ENCODE results near the gene LEPROT. TPM values are rescaled to one million over a fixed set of nuclear protein-coding genes. Genes with fewer than 3 reads are reported as not detected.

Gene LEPROT
- total and polyA plus RNA-seq, 2 experiments from 2014 or later: 22.9 to 24.9 TPM

DNA sequence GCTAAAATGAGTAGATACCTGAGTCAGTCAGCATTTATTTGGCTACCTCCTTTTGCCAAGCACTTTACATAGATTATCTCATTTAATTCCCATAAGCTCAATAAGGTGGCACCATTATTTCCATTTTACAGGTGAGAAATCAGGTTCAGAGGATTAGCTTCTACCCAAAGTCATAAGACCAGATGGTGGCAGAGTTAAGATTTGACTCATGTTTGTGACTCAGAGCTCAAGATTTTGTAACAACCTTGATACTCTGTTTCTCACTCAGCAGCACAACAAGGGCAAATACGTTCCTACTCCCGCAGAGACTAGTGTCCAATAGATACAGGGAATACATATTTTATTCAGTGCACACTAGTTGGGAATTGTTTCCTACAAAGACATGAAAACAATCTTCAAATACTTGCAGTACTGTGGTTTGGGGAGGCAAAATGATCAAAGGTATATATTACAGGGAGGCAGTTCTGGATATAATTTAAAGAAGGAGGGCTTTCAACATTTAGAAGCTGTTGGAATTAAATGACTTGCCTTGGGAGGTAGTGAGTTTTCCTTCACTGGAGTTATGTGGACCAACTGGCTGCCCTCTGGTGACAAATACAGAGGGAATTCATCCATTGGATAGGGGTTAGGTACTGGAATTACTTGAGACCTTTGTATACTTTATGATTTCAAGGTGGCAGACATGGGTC is 3.6 kb downstream of the LEPROT start:
- TF ChIP-seq EZH2 (IDR thresholded peaks at IDR 0.05; ENCODE audit: low read depth, unreplicated experiment) (no peak), NANOG (IDR thresholded peaks at IDR 0.05; ENCODE audit: borderline replicate concordance) (no peak), JUNB (IDR thresholded peaks at IDR 0.05; ENCODE audit: unreplicated experiment) (no peak), POLR2AphosphoS5 (IDR thresholded peaks at IDR 0.05; ENCODE audit: low read depth) (no peak), REST (IDR thresholded peaks at IDR 0.05; ENCODE audit: unreplicated experiment) (no peak), EZH2phosphoT487 (IDR thresholded peaks at IDR 0.05; ENCODE audit: unreplicated experiment) (no peak), ZNF462 (CRISPR knock-in tag; IDR thresholded peaks at IDR 0.05) (no peak), ZNF114 (CRISPR knock-in tag; IDR thresholded peaks at IDR 0.05) (no peak), ZNF331 (CRISPR knock-in tag; IDR thresholded peaks at IDR 0.05; ENCODE audit: low read depth) (no peak), STAT1 (IDR thresholded peaks at IDR 0.05; ENCODE audit: unreplicated experiment) (no peak)
- TF ChIP-seq, protein P1, sequence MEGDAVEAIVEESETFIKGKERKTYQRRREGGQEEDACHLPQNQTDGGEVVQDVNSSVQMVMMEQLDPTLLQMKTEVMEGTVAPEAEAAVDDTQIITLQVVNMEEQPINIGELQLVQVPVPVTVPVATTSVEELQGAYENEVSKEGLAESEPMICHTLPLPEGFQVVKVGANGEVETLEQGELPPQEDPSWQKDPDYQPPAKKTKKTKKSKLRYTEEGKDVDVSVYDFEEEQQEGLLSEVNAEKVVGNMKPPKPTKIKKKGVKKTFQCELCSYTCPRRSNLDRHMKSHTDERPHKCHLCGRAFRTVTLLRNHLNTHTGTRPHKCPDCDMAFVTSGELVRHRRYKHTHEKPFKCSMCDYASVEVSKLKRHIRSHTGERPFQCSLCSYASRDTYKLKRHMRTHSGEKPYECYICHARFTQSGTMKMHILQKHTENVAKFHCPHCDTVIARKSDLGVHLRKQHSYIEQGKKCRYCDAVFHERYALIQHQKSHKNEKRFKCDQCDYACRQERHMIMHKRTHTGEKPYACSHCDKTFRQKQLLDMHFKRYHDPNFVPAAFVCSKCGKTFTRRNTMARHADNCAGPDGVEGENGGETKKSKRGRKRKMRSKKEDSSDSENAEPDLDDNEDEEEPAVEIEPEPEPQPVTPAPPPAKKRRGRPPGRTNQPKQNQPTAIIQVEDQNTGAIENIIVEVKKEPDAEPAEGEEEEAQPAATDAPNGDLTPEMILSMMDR (conservative IDR thresholded peaks at IDR 0.05; ENCODE audit: low read depth in 2 of 2): no peak
- H3K27ac ChIP-seq (ENCODE audit: low read depth): no peak overlapping the region; the same call in 1 of the 2 replicates
- no peaks in the 10 kb centered on the region for H3K27me3 ChIP-seq (ENCODE audit: insufficient read depth)
- no peaks in the 10 kb centered on the region for H4K20me1 ChIP-seq (replicated peaks; ENCODE audit: insufficient read depth)
- H3K79me2 ChIP-seq (replicated peaks; ENCODE audit: insufficient read depth): peaks cover 42% of the 10 kb centered on the region
- no peak overlapping the region for H3K4me3 Mint-ChIP-seq
- peaks cover 3% of the 10 kb centered on the region for H3K27me3 Mint-ChIP-seq (ENCODE audit: insufficient read depth, low read depth, poor library complexity)
- H3K4me2 ChIP-seq: no peak overlapping the region
- peaks cover 26% of the 10 kb centered on the region for H3K4me1 ChIP-seq (ENCODE audit: insufficient read depth)
- peaks cover 27% of the 10 kb centered on the region for H3K4me1 Mint-ChIP-seq
- no peak for DNase-seq (ENCODE audit: low spot score)
- no peak overlapping the region for H2AFZ ChIP-seq
- no peak overlapping the region; the same call in 1 of the 2 replicates for H3K27ac Mint-ChIP-seq
- H3K9me3 Mint-ChIP-seq: peaks cover 3% of the 10 kb centered on the region; the same call in 1 of the 3 replicates
- ATAC-seq: no peak
- H3K36me3 ChIP-seq (ENCODE audit: insufficient read depth): no peaks in the 10 kb centered on the region
- H3K9me2 ChIP-seq (ENCODE audit: insufficient read depth): no peaks in the 10 kb centered on the region
- peaks cover 3% of the 10 kb centered on the region; the same call in 1 of the 2 replicates for H3F3A ChIP-seq (replicated peaks; ENCODE audit: low read depth)
- H3K4me3 ChIP-seq: no peak overlapping the region
- peaks cover 13% of the 10 kb centered on the region for H3K36me3 Mint-ChIP-seq (ENCODE audit: low read depth)
